Large intestine (tissue), 3 donors: ENCODE measurements around the gene GAL3ST2. TPM values are rescaled to one million over a fixed set of nuclear protein-coding genes. Genes with fewer than 3 reads are reported as not detected.
"Not testable (repeated sequence)": the region's sequence is repeated elsewhere in the genome, so short reads cannot be mapped to it uniquely, and the experiment has no call there.

Experiments
- DNase-seq, 2 donors: peaks; one replicate each; pipeline versions ENCODE4 v3.0.0 to v3.0.0-alpha.2; 2013
- H3K27ac ChIP-seq: one replicate; pipeline ENCODE4 v1.5.1; 2013; ENCODE audit warnings: low read length
- H3K27me3 ChIP-seq: 2 replicates; pipeline ENCODE4 v1.6.1; 2013; ENCODE audit warnings: low read length; ENCODE audit not compliant: control insufficient read depth, insufficient read depth
- H3K36me3 ChIP-seq: 2 replicates; pipeline ENCODE4 v1.6.1; 2013; ENCODE audit warnings: low read length; ENCODE audit not compliant: control insufficient read depth, insufficient read depth
- H3K4me1 ChIP-seq: one replicate; pipeline ENCODE4 v1.6.1; 2013; ENCODE audit warnings: low read length; ENCODE audit not compliant: control insufficient read depth, insufficient read depth
- H3K4me3 ChIP-seq: one replicate; pipeline ENCODE4 v1.5.1; 2013; ENCODE audit warnings: low read length
- H3K9me3 ChIP-seq: one replicate; pipeline ENCODE4 v1.6.1; 2013; ENCODE audit warnings: mild to moderate bottlenecking, low read depth, low read length, moderate library complexity; ENCODE audit not compliant: control insufficient read depth
- WGBS: methylation state at CpG from one replicate; pipeline ENCODE4 v1.1.5; 2013; ENCODE audit warnings: low lambda C conversion rate; ENCODE audit not compliant: insufficient coverage; 5-methylcytosine and 5-hydroxymethylcytosine counted together
- polyA plus RNA-seq: library from polyadenylated mRNA; unstranded; fragments of 120-200 nt; gene quantifications from one replicate; pipeline ENCODE4 v1.2.1, GENCODE V29; 2013

GAL3ST2 gene
- polyA plus RNA-seq, 1 donor = 0.31 TPM

GRCh38 chr2:241775223-241776177, 1.1 kb upstream of the GAL3ST2 start:
- Histone ChIP-seq H3K27me3 (peaks cover 4% of the 10 kb centered on the region), H3K9me3 (no peaks in the 10 kb centered on the region), H3K36me3 (no peaks in the 10 kb centered on the region), H3K27ac (no peak overlapping the region), H3K4me3 (no peak overlapping the region), H3K4me1 (peaks cover 20% of the 10 kb centered on the region)
- no CpG with 5 or more reads among the region's 34 CpGs for WGBS
- no peak for DNase-seq

DNA sequence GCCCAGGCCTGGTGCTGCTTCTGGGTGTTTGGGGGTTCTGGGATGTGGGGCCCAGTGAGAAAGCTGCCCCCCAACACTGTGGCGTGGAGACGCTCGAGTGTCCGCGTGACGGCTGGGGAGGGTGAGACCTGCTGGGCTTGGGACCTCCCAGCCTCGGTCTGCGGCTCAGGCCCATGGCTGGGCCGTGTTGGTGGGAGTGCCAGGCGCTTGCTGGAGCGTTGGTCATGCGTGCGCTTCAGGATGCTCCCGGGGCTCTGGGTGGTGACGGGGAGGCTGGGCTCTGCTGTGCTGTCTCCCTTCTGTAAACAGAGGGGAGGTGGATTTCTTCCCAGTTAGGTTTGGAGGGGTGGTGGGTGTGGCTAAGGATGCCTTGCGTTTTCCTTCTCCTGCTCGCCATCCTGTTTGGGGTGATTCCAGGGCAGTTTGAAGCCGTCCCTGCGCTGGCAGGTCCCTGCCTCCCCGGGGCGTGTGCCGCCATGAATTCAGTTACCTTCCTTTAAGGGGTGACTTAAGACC, 606 bp downstream of the GAL3ST2 start:
- H3K4me3 ChIP-seq = no peak overlapping the region
- no peaks in the 10 kb centered on the region for H3K36me3 ChIP-seq
- H3K27me3 ChIP-seq = peaks cover 4% of the 10 kb centered on the region
- no CpG with 5 or more reads among the region's 22 CpGs for WGBS
- H3K9me3 ChIP-seq = no peaks in the 10 kb centered on the region
- H3K27ac ChIP-seq = no peak overlapping the region
- DNase-seq = no peak
- H3K4me1 ChIP-seq = peaks cover 4% of the 10 kb centered on the region

GRCh38 chr2:241777686-241778627, 1.3 kb downstream of the GAL3ST2 start:
- no peak overlapping the region for H3K27ac ChIP-seq
- H3K4me3 ChIP-seq = no peak overlapping the region
- no CpG with 5 or more reads among the region's 21 CpGs for WGBS

GRCh38 chr2:241780939-241781569, 4.4 kb downstream of the GAL3ST2 start:
- no peaks in the 10 kb centered on the region for H3K36me3 ChIP-seq
- H3K9me3 ChIP-seq = no peaks in the 10 kb centered on the region
- H3K4me1 ChIP-seq = no peaks in the 10 kb centered on the region
- H3K27me3 ChIP-seq = no peaks in the 10 kb centered on the region
- DNase-seq = no peak
- no peak overlapping the region for H3K27ac ChIP-seq
- no peak overlapping the region for H3K4me3 ChIP-seq
- whole genome bisulfite sequencing = 80% methylated on average over 4 of the region's 5 CpGs

More at GRCh38 chr2:241777686-241778627, 1.3 kb downstream of the GAL3ST2 start:
- Histone ChIP-seq H3K4me1 (no peaks in the 10 kb centered on the region), H3K36me3 (no peaks in the 10 kb centered on the region), H3K27me3 (peaks cover 2% of the 10 kb centered on the region), H3K9me3 (no peaks in the 10 kb centered on the region)
- DNase-seq = no peak

DNA sequence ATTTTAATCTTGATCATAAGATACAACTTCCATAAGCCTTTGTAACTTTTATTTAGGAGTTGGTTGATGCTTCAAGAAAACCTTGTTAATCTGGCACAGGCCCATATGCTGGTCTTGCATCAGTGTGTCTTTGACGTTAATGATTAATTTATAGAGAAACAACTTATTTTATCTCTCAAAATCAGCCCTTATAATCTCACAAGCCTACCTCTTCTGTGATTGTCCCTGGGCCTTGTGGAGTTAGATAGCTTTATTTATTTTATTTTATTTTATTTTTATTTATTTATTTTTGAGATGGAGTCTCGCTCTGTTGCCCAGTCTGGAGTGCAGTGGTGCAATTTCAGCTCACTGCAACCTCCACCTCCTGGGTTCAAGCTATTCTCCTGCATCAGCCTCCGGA, 5.4 kb downstream of the GAL3ST2 start:
- not testable (repeated sequence) for DNase-seq, H3K27me3 ChIP-seq, H3K27ac ChIP-seq, H3K4me1 ChIP-seq, H3K9me3 ChIP-seq, H3K4me3 ChIP-seq, H3K36me3 ChIP-seq
- 100% methylated on average over 1 of the region's 3 CpGs for WGBS

DNA sequence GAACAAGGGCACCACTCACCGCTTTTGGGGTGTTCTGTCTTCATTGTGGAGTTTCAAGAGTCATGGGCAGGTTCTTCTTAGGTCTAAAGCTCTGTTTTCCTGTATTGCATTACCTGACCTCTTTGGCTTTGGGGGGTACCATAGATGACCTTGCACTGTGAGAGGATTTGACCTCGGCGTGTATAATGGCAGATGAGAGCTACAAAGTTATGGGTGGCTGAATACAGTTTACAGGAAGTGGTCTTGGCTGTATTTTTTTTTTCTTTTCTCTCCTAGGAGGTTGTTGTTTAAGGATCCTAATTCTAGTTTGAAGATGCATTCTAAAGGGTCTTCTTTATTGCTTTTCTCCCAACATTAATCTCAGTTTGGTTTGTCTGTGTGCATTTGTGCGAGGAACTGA, 11.5 kb downstream of the GAL3ST2 start:
- no peaks in the 10 kb centered on the region for H3K9me3 ChIP-seq
- H3K4me3 ChIP-seq = no peak overlapping the region
- no peaks in the 10 kb centered on the region for H3K4me1 ChIP-seq
- H3K27ac ChIP-seq = no peak overlapping the region
- no peak for DNase-seq
- no peaks in the 10 kb centered on the region for H3K36me3 ChIP-seq
- no peaks in the 10 kb centered on the region for H3K27me3 ChIP-seq
- WGBS = no CpG with 5 or more reads among the region's 4 CpGs

- Histone ChIP-seq H3K9me3 (no peaks in the 10 kb centered on the region), H3K4me1 (no peaks in the 10 kb centered on the region), H3K27me3 (no peaks in the 10 kb centered on the region), H3K4me3 (no peak overlapping the region), H3K27ac (no peak overlapping the region), H3K36me3 (no peaks in the 10 kb centered on the region)
- DNase-seq = no peak
- no CpG with 5 or more reads among the region's 3 CpGs for WGBS
Observed at GRCh38 chr2:241788572-241788971, 11.9 kb downstream of the GAL3ST2 start.

DNA sequence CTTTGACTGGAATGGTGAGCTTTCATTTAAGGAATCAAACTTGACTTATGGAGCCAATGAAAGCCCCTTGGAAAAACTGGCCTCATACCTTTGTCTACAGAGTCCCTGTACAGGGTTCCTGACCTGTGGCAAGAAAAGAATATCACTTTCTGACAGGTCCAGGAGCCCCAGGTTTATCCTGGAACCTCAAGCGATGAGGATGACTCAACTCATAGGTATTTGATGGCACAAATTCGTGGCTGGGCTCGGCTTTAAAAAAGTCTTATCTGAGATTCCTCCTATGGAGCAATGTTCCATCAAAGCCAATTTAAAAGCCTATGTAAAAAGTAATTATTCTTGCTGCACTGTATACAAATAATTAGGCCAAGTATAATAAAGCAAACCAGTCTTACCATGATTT, 14.8 kb downstream of the GAL3ST2 start:
- H3K27ac ChIP-seq, H3K36me3 ChIP-seq, H3K27me3 ChIP-seq, H3K4me1 ChIP-seq, H3K9me3 ChIP-seq, DNase-seq, H3K4me3 ChIP-seq: not testable (repeated sequence)
- no CpG with 5 or more reads among the region's 3 CpGs for WGBS

DNA sequence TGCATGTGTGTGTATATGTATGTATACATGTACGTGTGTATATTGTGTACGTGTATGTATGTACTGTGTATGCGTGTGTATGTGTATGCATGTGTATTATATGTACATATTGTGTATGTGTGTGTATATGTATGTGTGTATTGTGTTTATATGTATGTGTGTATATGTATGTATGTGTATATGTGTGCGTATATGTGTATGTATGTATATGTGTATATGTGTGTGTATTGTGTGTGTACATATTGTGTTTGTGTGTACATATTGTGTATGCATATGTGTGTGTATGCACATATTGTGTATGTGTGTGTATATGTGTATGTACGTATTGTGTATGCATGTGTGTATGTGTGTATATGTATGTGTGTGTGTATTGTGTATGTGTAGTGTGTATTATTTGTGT, 16.8 kb downstream of the GAL3ST2 start:
- Histone ChIP-seq H3K27me3 (no peaks in the 10 kb centered on the region), H3K4me1 (no peaks in the 10 kb centered on the region), H3K9me3 (peaks cover 3% of the 10 kb centered on the region), H3K27ac (no peak overlapping the region), H3K4me3 (no peak overlapping the region), H3K36me3 (no peaks in the 10 kb centered on the region)
- no CpG with 5 or more reads among the region's 5 CpGs for WGBS
- DNase-seq = no peak
